Upper lobe of right lung (tissue), 1 donor: ENCODE results near the gene LAMB3. TPM values are rescaled to one million over a fixed set of nuclear protein-coding genes. Genes with fewer than 3 reads are reported as not detected.

Experiments used
- ATAC-seq: fragments of 200-7000 bp; cut with Tn5 transposase; one replicate; pipeline ENCODE4 v1.9.1; 2020; ENCODE audit warnings: mild to moderate bottlenecking, moderate library complexity
- DNase-seq: peaks from one replicate; pipeline ENCODE4 v3.0.0-alpha.2; 2020
- H3K27ac ChIP-seq: fragments of 200-600 bp; one replicate; pipeline ENCODE4 v1.8.0; 2022
- H3K27me3 ChIP-seq: fragments of 200-600 bp; one replicate; pipeline ENCODE4 v1.8.0; 2022; ENCODE audit warnings: mild to moderate bottlenecking
- H3K36me3 ChIP-seq: fragments of 200-600 bp; one replicate; pipeline ENCODE4 v1.8.0; 2022
- H3K4me1 ChIP-seq: fragments of 200-600 bp; one replicate; pipeline ENCODE4 v1.8.0; 2022
- H3K4me3 ChIP-seq: fragments of 200-600 bp; one replicate; pipeline ENCODE4 v1.8.0; 2022; ENCODE audit warnings: mild to moderate bottlenecking
- H3K9me3 ChIP-seq: fragments of 200-600 bp; one replicate; pipeline ENCODE4 v1.8.0; 2022
- intact Hi-C: fragments of 100-400 bp; cut with DNase I; formaldehyde crosslinking; loops from one replicate; pipeline ENCODE4 v1.11.0; 2022
- total RNA-seq: library from RNA; stranded (reverse); fragmentation: NEBNext Ultra II Directional; extraction: Animal tissue kit (Norgen Biotek cat#: 25700); gene quantifications from one replicate; pipeline ENCODE4 v1.2.1, GENCODE V29; 2021
- TF ChIP-seq, protein P1 (sequence below): fragments of 200-600 bp; IDR thresholded peaks from one replicate; pipeline ENCODE4 v1.8.0; 2022; ENCODE audit warnings: antibody characterized with exemption
- donor health status: DM: no; HTN: yes; CAD: no; lungs with severe emphysema.

The LAMB3 gene
- total RNA-seq, 1 donor from 2014 or later = 83.3 TPM

DNA sequence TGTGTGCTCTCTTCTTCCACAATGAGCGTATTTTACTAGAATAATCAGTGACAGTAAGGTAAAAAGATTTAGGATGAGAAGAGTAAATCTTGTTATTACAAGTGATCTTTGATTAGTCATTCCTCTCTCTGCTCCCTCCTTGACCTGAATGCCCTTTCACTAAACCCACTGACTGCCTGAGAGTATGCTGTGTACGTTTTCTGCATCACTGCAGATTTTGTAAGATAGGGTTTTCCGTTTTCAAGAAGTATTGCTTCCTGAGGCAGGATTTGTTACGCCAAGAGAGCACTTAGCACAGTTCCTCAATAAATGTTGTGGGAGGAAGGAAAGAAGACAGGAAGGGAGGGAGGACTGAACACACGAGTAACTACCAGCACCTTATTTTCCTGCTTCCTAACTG is 7.7 kb upstream of the LAMB3 start:
- no peaks in the 10 kb centered on the region for H3K36me3 ChIP-seq
- ATAC-seq (peak; percentile 74), DNase-seq (no peak)
- H3K9me3 ChIP-seq = no peaks in the 10 kb centered on the region
- peaks cover 10% of the 10 kb centered on the region for H3K4me1 ChIP-seq
- H3K4me3 ChIP-seq = no peak overlapping the region
- TF ChIP-seq, protein P1, sequence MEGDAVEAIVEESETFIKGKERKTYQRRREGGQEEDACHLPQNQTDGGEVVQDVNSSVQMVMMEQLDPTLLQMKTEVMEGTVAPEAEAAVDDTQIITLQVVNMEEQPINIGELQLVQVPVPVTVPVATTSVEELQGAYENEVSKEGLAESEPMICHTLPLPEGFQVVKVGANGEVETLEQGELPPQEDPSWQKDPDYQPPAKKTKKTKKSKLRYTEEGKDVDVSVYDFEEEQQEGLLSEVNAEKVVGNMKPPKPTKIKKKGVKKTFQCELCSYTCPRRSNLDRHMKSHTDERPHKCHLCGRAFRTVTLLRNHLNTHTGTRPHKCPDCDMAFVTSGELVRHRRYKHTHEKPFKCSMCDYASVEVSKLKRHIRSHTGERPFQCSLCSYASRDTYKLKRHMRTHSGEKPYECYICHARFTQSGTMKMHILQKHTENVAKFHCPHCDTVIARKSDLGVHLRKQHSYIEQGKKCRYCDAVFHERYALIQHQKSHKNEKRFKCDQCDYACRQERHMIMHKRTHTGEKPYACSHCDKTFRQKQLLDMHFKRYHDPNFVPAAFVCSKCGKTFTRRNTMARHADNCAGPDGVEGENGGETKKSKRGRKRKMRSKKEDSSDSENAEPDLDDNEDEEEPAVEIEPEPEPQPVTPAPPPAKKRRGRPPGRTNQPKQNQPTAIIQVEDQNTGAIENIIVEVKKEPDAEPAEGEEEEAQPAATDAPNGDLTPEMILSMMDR = no peak
- no peaks in the 10 kb centered on the region for H3K27me3 ChIP-seq
- no peak overlapping the region for H3K27ac ChIP-seq
- intact Hi-C loops = no loop called here

DNA sequence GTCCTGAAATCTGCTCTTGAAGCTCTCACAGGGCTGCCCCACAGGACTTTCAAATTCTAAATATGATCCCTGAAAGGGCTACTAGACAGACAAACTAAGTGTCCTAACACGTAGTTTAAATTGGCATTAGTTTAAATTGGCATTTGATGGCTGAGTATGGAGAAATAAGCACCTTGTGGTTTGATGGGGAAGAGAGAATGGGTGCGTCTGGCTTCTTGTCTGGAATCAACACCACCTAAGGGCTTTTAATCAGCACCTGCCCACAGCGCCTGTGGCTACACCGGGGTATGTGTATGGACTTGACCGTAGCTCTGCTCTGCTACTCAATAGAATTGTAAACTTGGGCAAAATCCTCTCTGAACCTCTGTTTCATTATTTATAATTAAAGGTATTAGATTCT is 5.7 kb upstream of the LAMB3 start:
- H3K9me3 ChIP-seq = no peaks in the 10 kb centered on the region
- H3K27ac ChIP-seq = no peak overlapping the region
- H3K27me3 ChIP-seq = no peaks in the 10 kb centered on the region
- no peaks in the 10 kb centered on the region for H3K36me3 ChIP-seq
- H3K4me3 ChIP-seq = no peak overlapping the region
- ATAC-seq (no peak), DNase-seq (no peak)
- intact Hi-C loops = no loop called here
- TF ChIP-seq, protein P1 = no peak
- H3K4me1 ChIP-seq = peaks cover 15% of the 10 kb centered on the region

DNA sequence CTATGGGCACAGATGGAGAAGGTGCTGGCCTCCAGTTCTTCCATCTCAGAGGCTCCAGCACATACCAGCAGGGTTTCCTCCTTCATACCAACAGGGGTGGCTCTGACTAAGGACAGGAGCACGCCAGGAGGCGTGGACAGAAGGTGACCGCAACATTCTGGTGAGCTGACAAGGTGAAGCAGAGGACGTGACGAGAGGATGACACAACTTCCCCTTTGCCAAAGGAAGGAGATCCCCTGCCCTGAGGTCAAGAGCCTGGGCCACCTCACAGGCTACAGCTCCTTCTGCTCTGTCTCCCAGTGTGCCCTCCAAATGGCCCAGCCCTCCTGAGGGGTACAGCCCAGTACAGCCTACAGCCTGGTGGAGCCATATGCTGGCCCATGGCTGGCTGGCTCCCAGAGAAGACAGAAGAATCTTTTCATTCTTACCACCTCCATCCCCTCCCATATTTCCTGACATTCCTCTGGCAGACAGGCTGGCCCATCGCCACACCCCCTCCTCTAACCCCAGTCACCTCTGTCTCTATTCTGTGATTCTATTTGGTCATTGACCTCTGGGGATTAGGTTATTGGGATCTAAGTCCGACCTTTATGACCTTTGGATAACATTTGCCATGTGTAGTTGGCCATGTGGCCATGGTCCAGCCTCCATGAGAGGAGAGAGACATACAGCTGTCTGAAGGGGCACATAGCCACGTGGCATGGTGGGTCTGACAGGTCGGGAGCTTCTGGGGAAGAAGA is 5.1 kb upstream of the LAMB3 start:
- H3K27ac ChIP-seq = no peak overlapping the region
- no peaks in the 10 kb centered on the region for H3K36me3 ChIP-seq
- DNase-seq (no peak), ATAC-seq (peak; percentile 26)
- no peak overlapping the region for H3K4me3 ChIP-seq
- intact Hi-C loops = no loop called here
- H3K9me3 ChIP-seq = no peaks in the 10 kb centered on the region
- peaks cover 16% of the 10 kb centered on the region for H3K4me1 ChIP-seq
- TF ChIP-seq, protein P1 = no peak
- H3K27me3 ChIP-seq = no peaks in the 10 kb centered on the region

DNA sequence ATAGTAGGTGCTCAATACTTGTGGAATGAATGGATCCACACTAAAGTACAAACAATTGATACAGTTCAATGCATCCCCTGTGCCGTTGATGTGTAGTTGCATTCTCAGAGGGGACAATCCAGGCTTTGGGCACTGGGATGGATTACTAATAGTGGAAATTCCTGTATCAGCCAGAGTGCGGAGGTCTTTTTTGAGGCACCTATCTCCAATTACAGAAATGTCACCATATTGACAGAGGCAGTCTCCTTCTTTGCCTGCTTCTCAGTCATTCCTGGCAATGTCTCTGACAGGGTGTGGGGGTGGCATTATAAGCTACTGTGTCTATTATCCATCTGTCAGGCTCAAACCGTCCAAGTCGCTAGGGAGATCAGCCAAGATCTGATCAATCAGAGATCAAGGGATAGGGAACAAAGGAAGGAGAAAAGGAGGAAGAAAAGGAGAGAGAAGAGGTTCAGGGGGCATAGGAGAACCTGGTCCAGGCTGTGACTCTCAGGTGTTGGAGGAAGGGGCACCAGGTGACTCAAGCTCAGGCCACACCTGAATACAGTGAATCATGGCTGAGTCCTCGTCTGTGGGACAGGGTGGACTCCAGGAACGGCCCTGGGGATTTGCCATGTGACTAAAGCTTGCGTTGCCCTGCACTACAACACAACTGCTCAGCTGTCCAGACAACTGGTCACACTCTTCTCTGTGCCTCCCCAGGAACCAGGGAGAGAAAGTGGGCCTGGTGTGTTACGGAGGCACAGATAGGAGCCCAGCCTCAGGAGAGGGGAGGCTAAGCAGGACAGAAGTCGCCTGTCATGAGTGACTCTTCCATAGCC is 3.4 kb upstream of the LAMB3 start:
- H3K27me3 ChIP-seq = no peaks in the 10 kb centered on the region
- no peaks in the 10 kb centered on the region for H3K36me3 ChIP-seq
- DNase-seq (no peak), ATAC-seq (no peak)
- H3K4me1 ChIP-seq = peaks cover 26% of the 10 kb centered on the region
- H3K9me3 ChIP-seq = no peaks in the 10 kb centered on the region
- intact Hi-C loops = no loop called here
- no peak overlapping the region for H3K27ac ChIP-seq
- TF ChIP-seq, protein P1 = no peak
- H3K4me3 ChIP-seq = no peak overlapping the region

DNA sequence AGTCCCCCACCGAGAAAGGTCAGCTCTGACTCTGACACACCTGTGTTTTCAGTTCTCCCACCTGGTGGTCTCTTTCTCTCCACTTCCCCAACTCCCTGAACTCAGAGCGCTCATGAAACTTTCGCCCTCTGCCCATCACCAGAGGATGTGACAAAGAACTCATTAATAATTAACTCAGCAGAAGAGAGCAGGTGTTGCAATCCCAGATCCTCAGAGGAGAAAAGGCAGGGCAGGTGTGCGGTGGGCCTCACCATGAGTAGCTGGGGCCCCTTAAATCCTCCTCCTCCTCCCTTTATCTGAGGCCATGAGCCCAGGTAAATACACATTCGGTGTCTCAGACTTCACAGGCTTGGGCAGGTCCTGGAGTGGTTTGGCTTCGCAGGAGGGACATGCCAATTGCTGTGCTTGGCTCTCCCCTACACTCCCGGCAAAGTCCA is 1.7 kb upstream of the LAMB3 start:
- Histone ChIP-seq H3K27me3 (no peaks in the 10 kb centered on the region), H3K36me3 (no peaks in the 10 kb centered on the region), H3K4me1 (peaks cover 31% of the 10 kb centered on the region), H3K9me3 (no peaks in the 10 kb centered on the region), H3K27ac (no peak overlapping the region), H3K4me3 (no peak overlapping the region)
- intact Hi-C loops = no loop called here
- TF ChIP-seq, protein P1 = no peak
- no peak for DNase-seq
- ATAC-seq = no peak
